NCI-H748 (cell line): ENCODE measurements around the gene PLA2G1B.

Experiments
- DNase-seq: peaks from one replicate; lab custom pipeline; 2025; ENCODE audit not compliant: unreplicated experiment; lab: John Stamatoyannopoulos, UW

The PLA2G1B gene

GRCh38 chr12:120328228-120328627, 649 bp upstream of the PLA2G1B start:
- DNase-seq = no peak

- no peak for DNase-seq
Observed at GRCh38 chr12:120324841-120325417, 2.6 kb downstream of the PLA2G1B start.

- no peak for DNase-seq
Observed at GRCh38 chr12:120323772-120324171, 3.8 kb downstream of the PLA2G1B start.

- DNase-seq = no peak
Observed at GRCh38 chr12:120321382-120322202, 6.0 kb downstream of the PLA2G1B start.

- peak; percentile 100 for DNase-seq
Observed at GRCh38 chr12:120317224-120318105, 10.1 kb downstream of the PLA2G1B start.

- DNase-seq = peak; percentile 31
Observed at GRCh38 chr12:120316798-120317223, 10.8 kb downstream of the PLA2G1B start.

- peak; percentile 13 for DNase-seq
Observed at GRCh38 chr12:120314220-120314619, 13.4 kb downstream of the PLA2G1B start.

GRCh38 chr12:120301962-120302815, 25.4 kb downstream of the PLA2G1B start, which contains the start of gene SIRT4:
Gene SIRT4 (plus strand): TSS chr12:120302321. CDS start chr12:120303562, 1,241 bp downstream.
- DNase-seq = peak; percentile 94

GRCh38 chr12:120292661-120293531, 34.7 kb downstream of the PLA2G1B start, which contains the start of gene RNU4-1:
Gene RNU4-1 (minus strand): TSS chr12:120293237.
- peak; percentile 99 for DNase-seq

GRCh38 chr12:120292411-120292660, 35.2 kb downstream of the PLA2G1B start:
- DNase-seq = no peak

GRCh38 chr12:120290609-120291305, 36.8 kb downstream of the PLA2G1B start:
- peak; percentile 68 for DNase-seq

GRCh38 chr12:120287491-120287890, 40.1 kb downstream of the PLA2G1B start:
- no peak for DNase-seq

- DNase-seq = no peak
Observed at GRCh38 chr12:120286768-120287490, 40.6 kb downstream of the PLA2G1B start.

GRCh38 chr12:120284381-120284780, 43.2 kb downstream of the PLA2G1B start:
- DNase-seq = no peak

- DNase-seq = no peak
Observed at GRCh38 chr12:120283318-120283717, 44.3 kb downstream of the PLA2G1B start.

GRCh38 chr12:120278137-120279069, 49.2 kb downstream of the PLA2G1B start:
- DNase-seq = no peak

GRCh38 chr12:120276734-120277133, 50.8 kb downstream of the PLA2G1B start:
- DNase-seq = no peak
